Fibroblast of lung (primary cell): ENCODE results near the gene HMOX1. TPM values are rescaled to one million over a fixed set of nuclear protein-coding genes. Genes with fewer than 3 reads are reported as not detected.

Experiments used
- DNase-seq, 2 donors: peaks; one replicate each; pipeline versions ENCODE4 v3.0.0 to v3.0.0-alpha.2; 2010; ENCODE audit warnings: low read depth in 2 of 2
- H2AFZ ChIP-seq: 2 replicates; pipeline ENCODE4 v1.5.1; 2012; ENCODE audit warnings: low read length, control low read depth, inconsistent platforms
- H3K27ac ChIP-seq: 2 replicates; pipeline ENCODE4 v1.5.1; 2011; ENCODE audit warnings: low read length, control low read depth; ENCODE audit not compliant: insufficient read depth
- H3K27me3 ChIP-seq: 2 replicates; pipeline ENCODE4 v1.5.1; 2011; ENCODE audit warnings: mild to moderate bottlenecking, low read length; ENCODE audit not compliant: control insufficient read depth, insufficient read depth
- H3K36me3 ChIP-seq: 2 replicates; pipeline ENCODE4 v1.5.1; 2011; ENCODE audit warnings: low read length; ENCODE audit not compliant: control insufficient read depth, insufficient read depth
- H3K4me1 ChIP-seq: 2 replicates; pipeline ENCODE4 v1.5.1; 2011; ENCODE audit warnings: low read length; ENCODE audit not compliant: control insufficient read depth, insufficient read depth; ENCODE audit errors: extremely low read depth
- H3K4me2 ChIP-seq: 2 replicates; pipeline ENCODE4 v1.5.1; 2011; ENCODE audit warnings: low read length, control low read depth; ENCODE audit not compliant: insufficient read depth; ENCODE audit errors: extremely low read depth
- H3K4me3 ChIP-seq, 4 experiments: fragments of 200-600 bp in 1 of 4; sonication (generic) in 1 of 4; replicated peaks in 1 of 4; 2 replicates each; pipeline ENCODE4 v1.5.1; 2011 to 2016; ENCODE audit warnings: low read length in 4 of 4, low read depth in 3 of 4, mild to moderate bottlenecking in 3 of 4, control low read depth in 2 of 4, inconsistent platforms in 1 of 4, mixed read lengths in 1 of 4; ENCODE audit not compliant: insufficient read depth in 1 of 4; ENCODE audit errors: control extremely low read depth in 1 of 4
- H3K79me2 ChIP-seq: 2 replicates; pipeline ENCODE4 v1.5.1; 2012; ENCODE audit warnings: mild to moderate bottlenecking, low read length, inconsistent platforms; ENCODE audit not compliant: control insufficient read depth, insufficient read depth
- H3K9ac ChIP-seq: 2 replicates; pipeline ENCODE4 v1.5.1; 2011; ENCODE audit warnings: mild to moderate bottlenecking, low read length, control low read depth; ENCODE audit not compliant: insufficient read depth
- H3K9me3 ChIP-seq: 2 replicates; pipeline ENCODE4 v1.5.1; 2012; ENCODE audit warnings: low read depth, low read length; ENCODE audit not compliant: control insufficient read depth, insufficient read depth
- H4K20me1 ChIP-seq: 2 replicates; pipeline ENCODE4 v1.5.1; 2011; ENCODE audit warnings: low read length; ENCODE audit not compliant: control insufficient read depth, insufficient read depth; ENCODE audit errors: extremely low read depth
- CTCF ChIP-seq, 2 donors: IDR thresholded peaks in 1 of 2; conservative IDR thresholded peaks in 1 of 2; 1 replicate in 1 of 2; 2 replicates in 1 of 2; pipeline ENCODE4 v1.5.1; 2011 to 2012; ENCODE audit warnings: low read length in 2 of 2, control low read depth in 1 of 2, inconsistent platforms in 1 of 2, low read depth in 1 of 2, mild to moderate bottlenecking in 1 of 2
- EZH2 ChIP-seq: IDR thresholded peaks from 2 replicates; pipeline ENCODE4 v1.5.1; 2012; ENCODE audit warnings: low read length, control low read depth, mild to moderate bottlenecking; ENCODE audit errors: missing control alignments
- polyA plus RNA-seq, 2 donors: library from polyadenylated mRNA; depleted of rRNA in 1 of 2; stranded (reverse) in 1 of 2; unstranded in 1 of 2; fragments of >200 nt; gene quantifications; 2 replicates each; pipeline ENCODE4 v1.2.1, GENCODE V29; 2011 to 2012; ENCODE audit warnings: missing spikeins in 1 of 2
- total RNA-seq: library from RNA; depleted of rRNA; stranded (reverse); fragments of >200 nt; gene quantifications from 2 replicates; pipeline ENCODE4 v1.2.1, GENCODE V29; 2014

HMOX1 gene
- total and polyA plus RNA-seq, 2 donors (not counting 1 experiment from before 2014, with no cell fraction given), result 58.9 to 243 TPM

- TF ChIP-seq CTCF (conservative IDR thresholded peaks at IDR 0.05 in 1 of 2, IDR thresholded peaks at IDR 0.05 in 1 of 2; ENCODE audit: low read depth in 1 of 2, low read length in 2 of 2), result peak; percentile 53 to 74
- TF ChIP-seq EZH2, result no peak
- Histone ChIP-seq H3K27me3 (no peaks in the 10 kb centered on the region), H3K36me3 (no peaks in the 10 kb centered on the region), H3K4me3 (peak overlapping the region; percentile 68 to 79 (median 72)), H4K20me1 (no peaks in the 10 kb centered on the region), H3K9me3 (no peaks in the 10 kb centered on the region), H2AFZ (peak overlapping the region; percentile 55), H3K27ac (peak overlapping the region; percentile 78), H3K9ac (peak overlapping the region; percentile 77), H3K79me2 (no peaks in the 10 kb centered on the region), H3K4me1 (peaks cover 6% of the 10 kb centered on the region), H3K4me2 (peak overlapping the region; percentile 100)
- peak; percentile 89 to 91 for DNase-seq
Observed at GRCh38 chr22:35350539-35351503, 30.1 kb upstream of the HMOX1 start.

- Histone ChIP-seq H3K27ac (no peak overlapping the region), H2AFZ (no peak overlapping the region), H3K9me3 (no peaks in the 10 kb centered on the region), H3K36me3 (no peaks in the 10 kb centered on the region), H3K9ac (no peak overlapping the region), H3K27me3 (no peaks in the 10 kb centered on the region), H4K20me1 (no peaks in the 10 kb centered on the region), H3K4me2 (no peak overlapping the region), H3K79me2 (no peaks in the 10 kb centered on the region), H3K4me3 (no peak overlapping the region), H3K4me1 (peaks cover 6% of the 10 kb centered on the region)
- no peak for TF ChIP-seq CTCF (conservative IDR thresholded peaks at IDR 0.05 in 1 of 2, IDR thresholded peaks at IDR 0.05 in 1 of 2; ENCODE audit: low read depth in 1 of 2, low read length in 2 of 2)
- TF ChIP-seq EZH2, result no peak
- DNase-seq, result peak in 1 of 2 donors; percentile 39
Observed at GRCh38 chr22:35352214-35353111, 28.4 kb upstream of the HMOX1 start.

GRCh38 chr22:35353318-35353717 is 27.6 kb upstream of the HMOX1 start:
- Histone ChIP-seq H3K27ac (no peak overlapping the region), H3K4me3 (no peak overlapping the region), H3K27me3 (no peaks in the 10 kb centered on the region), H3K79me2 (no peaks in the 10 kb centered on the region), H3K36me3 (no peaks in the 10 kb centered on the region), H2AFZ (no peak overlapping the region), H4K20me1 (no peaks in the 10 kb centered on the region), H3K9ac (no peak overlapping the region), H3K9me3 (no peaks in the 10 kb centered on the region), H3K4me2 (no peak overlapping the region), H3K4me1 (peaks cover 6% of the 10 kb centered on the region)
- TF ChIP-seq CTCF (conservative IDR thresholded peaks at IDR 0.05 in 1 of 2, IDR thresholded peaks at IDR 0.05 in 1 of 2; ENCODE audit: low read depth in 1 of 2, low read length in 2 of 2) (no peak), EZH2 (no peak)
- DNase-seq, result no peak
